ENCODE measurements around the gene SRP72.

- no peak for TF ChIP-seq CTCF (IDR thresholded peaks at IDR 0.05; ENCODE audit: poor library complexity, severe bottlenecking)
- TF ChIP-seq, protein P1, sequence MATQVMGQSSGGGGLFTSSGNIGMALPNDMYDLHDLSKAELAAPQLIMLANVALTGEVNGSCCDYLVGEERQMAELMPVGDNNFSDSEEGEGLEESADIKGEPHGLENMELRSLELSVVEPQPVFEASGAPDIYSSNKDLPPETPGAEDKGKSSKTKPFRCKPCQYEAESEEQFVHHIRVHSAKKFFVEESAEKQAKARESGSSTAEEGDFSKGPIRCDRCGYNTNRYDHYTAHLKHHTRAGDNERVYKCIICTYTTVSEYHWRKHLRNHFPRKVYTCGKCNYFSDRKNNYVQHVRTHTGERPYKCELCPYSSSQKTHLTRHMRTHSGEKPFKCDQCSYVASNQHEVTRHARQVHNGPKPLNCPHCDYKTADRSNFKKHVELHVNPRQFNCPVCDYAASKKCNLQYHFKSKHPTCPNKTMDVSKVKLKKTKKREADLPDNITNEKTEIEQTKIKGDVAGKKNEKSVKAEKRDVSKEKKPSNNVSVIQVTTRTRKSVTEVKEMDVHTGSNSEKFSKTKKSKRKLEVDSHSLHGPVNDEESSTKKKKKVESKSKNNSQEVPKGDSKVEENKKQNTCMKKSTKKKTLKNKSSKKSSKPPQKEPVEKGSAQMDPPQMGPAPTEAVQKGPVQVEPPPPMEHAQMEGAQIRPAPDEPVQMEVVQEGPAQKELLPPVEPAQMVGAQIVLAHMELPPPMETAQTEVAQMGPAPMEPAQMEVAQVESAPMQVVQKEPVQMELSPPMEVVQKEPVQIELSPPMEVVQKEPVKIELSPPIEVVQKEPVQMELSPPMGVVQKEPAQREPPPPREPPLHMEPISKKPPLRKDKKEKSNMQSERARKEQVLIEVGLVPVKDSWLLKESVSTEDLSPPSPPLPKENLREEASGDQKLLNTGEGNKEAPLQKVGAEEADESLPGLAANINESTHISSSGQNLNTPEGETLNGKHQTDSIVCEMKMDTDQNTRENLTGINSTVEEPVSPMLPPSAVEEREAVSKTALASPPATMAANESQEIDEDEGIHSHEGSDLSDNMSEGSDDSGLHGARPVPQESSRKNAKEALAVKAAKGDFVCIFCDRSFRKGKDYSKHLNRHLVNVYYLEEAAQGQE (IDR thresholded peaks at IDR 0.05; ENCODE audit: borderline replicate concordance): no peak
- TF ChIP-seq EZH2 (IDR thresholded peaks at IDR 0.05; ENCODE audit: borderline replicate concordance, insufficient read depth, low read length, poor library complexity, severe bottlenecking): no peak
- TF ChIP-seq EP300 (conservative IDR thresholded peaks at IDR 0.05; ENCODE audit: poor library complexity, severe bottlenecking): no peak
- TF ChIP-seq RAD21 (conservative IDR thresholded peaks at IDR 0.05): no peak
- TF ChIP-seq SMC3 (conservative IDR thresholded peaks at IDR 0.05; ENCODE audit: poor library complexity): no peak
- TF ChIP-seq TAF1 (IDR thresholded peaks at IDR 0.05; ENCODE audit: low read depth): no peak
Observed at GRCh38 chr4:56551516-56551915, 84.1 kb downstream of the SRP72 start.

Measured in neural cell (in vitro differentiated cells).